Measurements from ENCODE around the gene DLG2. TPM values are rescaled to one million over a fixed set of nuclear protein-coding genes. Genes with fewer than 3 reads are reported as not detected.

Gene DLG2
- total RNA-seq, 2 donors from 2014 or later: 3.8 to 16.4 TPM

DNA sequence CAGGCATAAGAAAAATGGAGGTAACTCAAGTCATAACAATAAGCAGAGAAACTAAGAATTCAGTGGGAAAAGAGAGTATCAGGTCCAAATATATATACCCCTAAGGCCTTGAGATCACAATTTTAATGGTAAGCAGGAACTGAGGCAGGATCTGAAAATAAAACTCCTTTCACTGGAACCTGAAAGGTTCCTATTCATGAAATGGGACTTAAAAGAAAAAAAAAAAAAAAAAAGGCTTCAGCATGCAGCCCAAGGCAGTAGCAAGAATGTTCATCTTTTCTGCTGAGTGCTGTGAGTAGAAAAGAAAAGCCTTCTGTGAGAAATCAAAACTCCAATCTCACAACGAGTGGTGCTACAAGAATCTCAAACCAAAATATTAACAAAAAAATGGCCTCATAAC lies 75.3 kb downstream of the DLG2 start:
- Histone ChIP-seq H3K27ac (no peak overlapping the region), H3K4me1 (ENCODE audit: control insufficient read depth in 1 of 2, low read depth in 2 of 2) (no peaks in the 10 kb centered on the region), H3K9me3 (no peaks in the 10 kb centered on the region), H3K4me3 (no peak overlapping the region), H3K36me3 (no peaks in the 10 kb centered on the region), H3K27me3 (replicated peaks; ENCODE audit: insufficient read depth) (no peaks in the 10 kb centered on the region)
- no peak for DNase-seq (ENCODE audit: low spot score)
- TF ChIP-seq, protein P1, sequence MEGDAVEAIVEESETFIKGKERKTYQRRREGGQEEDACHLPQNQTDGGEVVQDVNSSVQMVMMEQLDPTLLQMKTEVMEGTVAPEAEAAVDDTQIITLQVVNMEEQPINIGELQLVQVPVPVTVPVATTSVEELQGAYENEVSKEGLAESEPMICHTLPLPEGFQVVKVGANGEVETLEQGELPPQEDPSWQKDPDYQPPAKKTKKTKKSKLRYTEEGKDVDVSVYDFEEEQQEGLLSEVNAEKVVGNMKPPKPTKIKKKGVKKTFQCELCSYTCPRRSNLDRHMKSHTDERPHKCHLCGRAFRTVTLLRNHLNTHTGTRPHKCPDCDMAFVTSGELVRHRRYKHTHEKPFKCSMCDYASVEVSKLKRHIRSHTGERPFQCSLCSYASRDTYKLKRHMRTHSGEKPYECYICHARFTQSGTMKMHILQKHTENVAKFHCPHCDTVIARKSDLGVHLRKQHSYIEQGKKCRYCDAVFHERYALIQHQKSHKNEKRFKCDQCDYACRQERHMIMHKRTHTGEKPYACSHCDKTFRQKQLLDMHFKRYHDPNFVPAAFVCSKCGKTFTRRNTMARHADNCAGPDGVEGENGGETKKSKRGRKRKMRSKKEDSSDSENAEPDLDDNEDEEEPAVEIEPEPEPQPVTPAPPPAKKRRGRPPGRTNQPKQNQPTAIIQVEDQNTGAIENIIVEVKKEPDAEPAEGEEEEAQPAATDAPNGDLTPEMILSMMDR (IDR thresholded peaks at IDR 0.05): no peak
- ATAC-seq (ENCODE audit: insufficient number of reproducible peaks, low FRiP score, low read depth): no peak

DNA sequence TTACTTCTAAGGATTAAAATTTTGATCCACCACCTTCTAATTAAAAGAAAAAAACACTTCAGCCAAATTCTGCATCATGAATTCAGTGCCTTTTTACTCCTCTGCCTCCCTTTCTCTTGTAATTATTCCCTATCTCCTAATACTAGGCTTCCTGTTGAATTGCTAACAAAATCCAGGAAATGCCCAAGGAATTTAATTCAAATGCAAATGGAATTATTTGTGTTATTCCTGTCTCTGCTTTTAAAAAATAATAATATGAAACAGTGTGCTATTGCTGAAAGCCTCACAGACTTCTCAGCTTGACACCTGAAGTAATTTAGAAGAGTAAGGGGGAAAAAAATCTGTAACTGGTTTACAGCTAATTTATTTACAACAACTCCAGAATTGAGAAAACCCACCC lies 85.5 kb downstream of the DLG2 start:
- H3K4me1 ChIP-seq (ENCODE audit: control insufficient read depth in 1 of 2, low read depth in 2 of 2): peaks cover 0 to 5% of the 10 kb centered on the region in 2 donors
- TF ChIP-seq, protein P1 (IDR thresholded peaks at IDR 0.05): no peak
- DNase-seq (ENCODE audit: low spot score) (no peak), ATAC-seq (ENCODE audit: insufficient number of reproducible peaks, low FRiP score, low read depth) (no peak)
- no peak overlapping the region for H3K27ac ChIP-seq
- no peaks in the 10 kb centered on the region for H3K9me3 ChIP-seq
- no peak overlapping the region for H3K4me3 ChIP-seq
- no peaks in the 10 kb centered on the region for H3K27me3 ChIP-seq (replicated peaks; ENCODE audit: insufficient read depth)
- no peaks in the 10 kb centered on the region for H3K36me3 ChIP-seq

DNA sequence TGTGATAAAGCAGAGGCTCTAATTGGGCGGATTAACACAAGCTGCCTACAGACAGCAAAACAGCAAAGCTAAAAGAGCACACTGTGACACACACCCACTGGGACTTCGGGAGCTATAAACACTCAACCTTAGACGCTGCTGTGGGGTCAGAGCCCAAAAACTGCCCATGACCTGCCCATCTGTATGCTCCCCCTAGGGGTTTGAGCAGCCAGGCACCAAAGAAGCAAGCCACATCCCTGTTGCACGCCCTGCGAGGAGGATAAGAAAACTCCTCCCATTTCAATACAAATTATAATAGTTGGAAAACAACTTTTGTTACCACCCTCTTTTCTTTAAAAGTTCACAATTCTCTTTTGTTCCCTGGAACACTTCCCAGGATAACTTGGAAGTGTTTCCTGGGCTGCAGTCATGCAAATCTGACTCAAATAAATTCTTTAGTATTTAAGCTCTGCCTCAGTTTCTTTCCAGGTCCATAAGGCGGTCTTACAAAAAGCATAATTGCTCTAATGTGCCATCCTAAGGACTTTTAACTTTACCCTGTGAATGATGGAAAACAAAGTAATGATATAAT lies 86.4 kb downstream of the DLG2 start:
- Histone ChIP-seq H3K27ac (no peak overlapping the region), H3K36me3 (no peaks in the 10 kb centered on the region), H3K4me1 (ENCODE audit: control insufficient read depth in 1 of 2, low read depth in 2 of 2) (peaks cover 0 to 5% of the 10 kb centered on the region in 2 donors), H3K27me3 (replicated peaks; ENCODE audit: insufficient read depth) (no peaks in the 10 kb centered on the region), H3K4me3 (no peak overlapping the region), H3K9me3 (no peaks in the 10 kb centered on the region)
- ATAC-seq (ENCODE audit: insufficient number of reproducible peaks, low FRiP score, low read depth) (no peak), DNase-seq (ENCODE audit: low spot score) (no peak)
- TF ChIP-seq, protein P1 (IDR thresholded peaks at IDR 0.05): no peak

DNA sequence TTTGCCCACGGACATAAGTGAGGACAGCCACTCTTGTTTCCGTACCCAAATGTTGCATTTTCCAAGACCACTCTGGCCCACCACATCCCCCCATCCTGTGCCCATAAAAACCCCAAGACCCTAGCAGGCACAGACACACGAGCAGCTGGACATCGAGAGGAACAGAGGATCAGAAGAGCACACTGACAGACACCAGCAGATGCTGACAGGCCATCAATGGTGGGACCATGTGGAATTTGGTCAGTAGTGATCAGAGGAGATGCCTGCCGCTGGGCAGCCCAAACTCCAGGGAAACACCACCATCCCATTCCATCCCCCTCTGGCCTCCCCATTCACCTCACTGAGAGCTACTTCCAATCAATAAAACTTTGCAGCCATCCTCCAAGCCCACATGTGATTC lies 87.0 kb downstream of the DLG2 start:
- no peak overlapping the region for H3K4me3 ChIP-seq
- H3K27ac ChIP-seq: no peak overlapping the region
- H3K36me3 ChIP-seq: no peaks in the 10 kb centered on the region
- DNase-seq (ENCODE audit: low spot score): no peak
- ATAC-seq (ENCODE audit: insufficient number of reproducible peaks, low FRiP score, low read depth): no peak
- no peaks in the 10 kb centered on the region for H3K9me3 ChIP-seq
- no peaks in the 10 kb centered on the region for H3K27me3 ChIP-seq (replicated peaks; ENCODE audit: insufficient read depth)
- TF ChIP-seq, protein P1 (IDR thresholded peaks at IDR 0.05): no peak
- peaks cover 0 to 5% of the 10 kb centered on the region in 2 donors for H3K4me1 ChIP-seq (ENCODE audit: control insufficient read depth in 1 of 2, low read depth in 2 of 2)

DNA sequence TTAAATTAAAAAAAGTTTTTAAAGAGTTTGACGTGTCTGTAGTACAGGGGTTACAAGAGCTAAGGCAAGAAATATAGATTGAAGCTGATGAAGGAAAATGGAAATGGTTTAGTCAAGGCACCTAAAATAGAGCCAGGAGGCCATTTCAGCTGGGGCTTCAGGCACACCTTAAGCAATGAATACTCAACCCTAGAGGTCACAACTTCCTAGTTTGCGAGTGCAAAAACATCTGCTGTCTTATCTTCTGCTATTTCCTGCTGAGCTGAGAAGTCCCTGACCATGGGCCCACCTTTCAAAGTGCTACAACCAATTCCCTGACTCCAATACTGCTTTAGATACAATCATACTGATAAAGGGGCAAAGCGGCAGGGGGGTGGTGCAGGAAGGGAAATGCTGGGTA lies 87.4 kb downstream of the DLG2 start:
- no peaks in the 10 kb centered on the region for H3K9me3 ChIP-seq
- H3K27ac ChIP-seq: no peak overlapping the region
- peaks cover 0 to 5% of the 10 kb centered on the region in 2 donors for H3K4me1 ChIP-seq (ENCODE audit: control insufficient read depth in 1 of 2, low read depth in 2 of 2)
- no peak overlapping the region for H3K4me3 ChIP-seq
- no peaks in the 10 kb centered on the region for H3K27me3 ChIP-seq (replicated peaks; ENCODE audit: insufficient read depth)
- H3K36me3 ChIP-seq: no peaks in the 10 kb centered on the region
- ATAC-seq (ENCODE audit: insufficient number of reproducible peaks, low FRiP score, low read depth) (no peak), DNase-seq (ENCODE audit: low spot score) (no peak)
- TF ChIP-seq, protein P1 (IDR thresholded peaks at IDR 0.05): no peak

Measured in thoracic aorta (tissue), 2 donors.